HG02938 (cell line): ENCODE measurements around the gene TLX2.

Experiments used
- ATAC-seq: cut with Tn5 transposase; IDR thresholded peaks from one replicate; pipeline ENCODE4 v1.9.1; 2021; ENCODE audit warnings: mild to moderate bottlenecking, moderate library complexity; ENCODE audit not compliant: unreplicated experiment

Gene TLX2

DNA sequence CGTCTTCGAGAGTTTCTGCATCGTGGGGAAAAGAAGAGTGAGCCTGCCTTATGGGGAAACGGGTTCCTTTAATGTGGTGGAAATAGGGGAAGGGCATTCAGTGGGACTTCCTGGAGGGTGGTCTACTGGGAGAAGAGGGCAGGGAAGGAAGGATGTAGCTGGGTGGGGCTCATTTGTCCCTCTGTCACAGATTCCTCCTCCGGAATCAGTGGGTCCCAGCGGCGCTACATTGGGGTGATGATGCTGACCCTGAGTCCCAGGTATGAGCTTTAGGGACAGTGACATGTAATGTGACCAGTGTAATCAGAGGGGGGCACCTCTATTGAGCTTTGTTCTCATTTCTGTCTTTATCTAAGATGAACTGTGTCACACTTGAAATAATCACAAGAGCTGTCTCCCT is 17.4 kb downstream of the TLX2 start:
- no peak for ATAC-seq

DNA sequence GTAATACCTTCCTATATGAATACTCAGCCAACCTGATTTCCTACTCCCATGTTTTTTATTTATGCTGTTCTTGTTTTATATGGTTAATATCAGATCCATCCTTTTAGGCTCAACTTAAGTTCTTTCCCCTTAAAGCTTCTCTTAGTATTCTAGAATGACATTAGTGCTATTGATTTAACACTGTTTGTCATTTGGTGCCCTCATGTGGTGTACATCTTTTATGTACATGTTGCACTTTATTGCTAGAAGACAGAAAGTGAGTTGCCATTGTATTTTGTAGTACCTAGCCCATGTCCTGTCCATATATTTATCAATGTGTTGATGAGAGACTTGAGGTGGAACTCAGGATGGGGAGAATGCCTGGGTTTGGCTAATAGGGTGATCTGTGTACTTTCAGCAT is 18.0 kb downstream of the TLX2 start:
- ATAC-seq: no peak

DNA sequence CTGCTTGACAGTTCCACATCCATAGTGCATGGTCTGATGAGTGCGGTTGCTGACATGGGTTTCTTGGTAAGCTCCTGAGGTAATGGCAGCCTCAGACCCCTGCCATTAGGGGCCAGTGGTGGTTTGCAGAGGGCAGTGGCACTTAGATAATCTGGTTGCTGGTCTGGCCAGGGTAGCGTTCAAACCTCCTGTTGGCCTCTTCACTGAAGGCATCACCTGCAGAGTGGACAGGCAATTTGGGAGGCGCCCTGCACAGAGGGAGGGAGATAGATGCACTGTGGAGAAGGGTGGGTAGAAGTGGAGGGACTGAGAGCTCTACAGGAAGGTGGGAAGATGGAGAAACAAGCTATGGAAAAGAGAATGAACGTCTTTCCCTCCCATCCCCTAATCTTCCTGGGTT is 19.2 kb downstream of the TLX2 start:
- ATAC-seq: no peak

DNA sequence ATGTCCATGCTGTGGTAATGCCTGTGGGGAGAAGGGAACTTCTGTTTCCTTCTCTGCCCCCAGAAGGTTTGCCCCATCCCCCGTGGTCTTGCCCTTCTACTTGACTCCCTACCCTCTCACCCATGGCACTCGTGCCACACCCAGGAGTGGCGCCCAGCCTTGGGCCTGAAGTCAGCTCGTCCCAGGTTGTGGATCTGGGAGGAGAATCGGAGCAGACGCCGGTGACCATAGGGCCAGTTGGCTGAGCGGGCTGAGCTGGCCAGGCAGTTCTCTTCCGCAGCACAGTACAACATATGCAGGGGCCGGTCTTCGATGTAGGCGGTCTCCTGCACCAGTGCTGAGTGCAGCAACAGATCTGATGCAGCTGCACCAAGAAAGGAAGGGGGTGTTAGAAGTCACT is 20.2 kb downstream of the TLX2 start:
- no peak for ATAC-seq

DNA sequence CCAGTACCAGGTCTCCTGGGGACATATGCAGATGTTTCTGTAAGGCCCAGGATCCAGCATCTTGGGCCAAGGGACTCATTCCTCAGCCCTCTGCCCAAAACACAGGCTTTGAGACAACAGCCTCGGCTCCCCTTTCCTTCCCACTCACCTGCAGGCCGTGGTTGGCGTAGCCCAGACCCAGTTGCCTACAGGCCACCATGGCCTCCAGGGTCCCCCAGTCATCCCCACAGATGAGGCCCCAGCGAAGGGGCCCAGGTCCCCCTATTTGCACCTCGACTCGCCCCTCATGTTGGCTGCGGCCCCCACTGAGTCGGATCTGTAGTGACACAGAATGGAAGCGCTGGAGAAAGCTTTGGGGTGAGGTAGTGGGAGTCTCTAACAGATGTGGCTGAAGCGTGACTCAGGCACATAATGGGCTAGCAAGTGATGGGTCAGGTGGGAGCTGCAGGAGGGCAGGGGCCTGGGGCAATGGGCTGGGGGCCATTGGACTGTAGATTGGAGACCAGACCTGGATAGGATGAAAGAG is 21.3 kb downstream of the TLX2 start:
- ATAC-seq: no peak

DNA sequence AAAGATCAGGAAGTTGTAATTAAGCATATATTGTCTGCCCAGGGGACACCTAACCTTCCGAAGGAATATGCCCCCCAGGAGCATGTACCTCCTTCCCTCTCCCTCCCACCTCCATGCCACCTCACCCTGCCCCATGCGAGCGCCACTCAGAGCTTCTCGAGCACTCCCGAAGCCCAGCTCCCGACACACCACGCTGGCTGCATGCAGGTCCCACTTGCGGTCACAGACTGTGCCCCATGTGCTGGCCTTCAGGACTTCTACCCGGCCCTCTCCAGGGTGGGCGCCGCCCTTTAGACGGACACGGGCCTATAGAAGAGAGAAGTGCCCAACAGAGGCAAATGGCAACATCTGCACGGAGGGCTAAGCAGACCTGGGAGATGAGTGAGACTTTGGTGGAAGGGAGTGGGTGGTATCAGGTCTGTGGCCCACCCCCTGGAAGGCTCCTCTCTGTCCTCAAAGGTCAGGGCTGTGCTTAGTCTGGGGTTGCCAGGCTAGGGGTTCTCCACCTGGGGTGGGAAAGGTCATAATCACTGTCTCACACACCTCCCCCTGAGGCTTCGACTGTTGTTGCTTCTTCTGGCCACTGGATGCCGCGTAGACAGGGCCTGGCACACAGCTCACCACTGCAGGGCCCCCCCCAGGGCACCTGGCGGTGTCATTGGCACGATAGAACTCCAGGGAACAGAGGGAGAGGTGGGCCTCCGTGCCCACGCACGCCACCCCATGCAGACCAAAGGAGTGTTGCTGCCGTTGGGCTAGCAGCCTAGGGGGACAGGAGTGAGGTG is 22.1 kb downstream of the TLX2 start:
- no peak for ATAC-seq

DNA sequence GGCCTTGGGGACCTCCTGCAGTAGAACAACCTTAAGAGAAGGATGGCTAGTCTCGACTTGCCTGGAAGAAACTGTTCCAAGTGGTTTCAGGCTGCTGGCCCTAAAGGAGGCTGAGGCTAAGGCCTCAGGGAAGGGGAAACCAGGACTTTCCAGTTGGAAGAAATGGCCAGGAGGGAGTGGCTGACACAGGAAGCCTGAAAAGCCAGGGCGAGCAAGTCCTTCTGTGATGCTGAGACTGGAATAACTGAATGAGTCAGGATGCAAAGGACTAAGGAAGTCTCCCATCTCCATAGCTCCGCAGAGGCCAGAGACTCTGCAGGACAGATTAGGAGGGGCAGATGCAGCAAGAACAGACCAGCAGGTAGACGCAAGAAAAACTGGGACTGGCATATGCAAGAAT is 22.9 kb downstream of the TLX2 start:
- ATAC-seq: no peak

DNA sequence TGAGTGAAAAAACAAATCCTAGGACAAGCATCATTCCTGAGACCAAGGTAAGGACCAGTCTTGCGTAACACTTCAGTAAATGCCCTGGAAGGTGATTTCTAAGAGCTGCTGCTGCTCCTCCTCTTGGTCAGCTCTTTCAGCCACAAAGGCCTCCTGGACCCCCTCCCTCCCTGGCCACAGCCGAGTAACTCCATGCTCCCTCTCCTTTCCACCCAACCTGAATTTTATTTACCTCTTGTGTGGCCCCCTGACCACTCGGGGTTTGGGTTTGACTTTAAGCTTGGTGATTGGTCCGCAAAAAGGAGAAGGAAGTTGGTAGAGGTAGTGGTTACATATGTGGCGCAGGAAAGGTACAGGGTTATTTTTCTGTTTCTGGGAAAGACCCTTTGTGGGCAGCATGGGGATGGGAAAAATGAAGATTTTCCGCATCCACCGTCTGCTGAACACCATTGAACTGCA is 24.7 kb downstream of the TLX2 start:
- no peak for ATAC-seq

DNA sequence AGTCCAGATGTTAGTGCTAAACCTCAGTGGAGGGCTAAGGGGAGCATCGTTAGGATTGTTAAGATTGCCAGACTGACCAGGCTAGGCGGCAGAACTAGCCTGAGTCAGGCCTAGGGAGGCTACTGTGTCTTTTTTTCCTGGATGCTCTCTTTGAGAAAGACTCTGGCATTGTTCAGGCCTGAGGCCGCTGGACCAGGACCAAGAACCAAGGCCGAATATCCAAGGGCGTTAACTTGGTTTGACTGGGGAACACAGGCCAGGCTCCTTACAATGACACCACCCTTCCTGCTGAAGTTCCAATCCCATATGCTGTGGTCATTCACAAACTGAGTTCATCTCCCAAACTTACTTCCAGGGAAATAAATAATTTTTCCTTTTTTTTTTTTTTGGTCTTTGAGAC is 26.0 kb downstream of the TLX2 start:
- ATAC-seq: no peak

DNA sequence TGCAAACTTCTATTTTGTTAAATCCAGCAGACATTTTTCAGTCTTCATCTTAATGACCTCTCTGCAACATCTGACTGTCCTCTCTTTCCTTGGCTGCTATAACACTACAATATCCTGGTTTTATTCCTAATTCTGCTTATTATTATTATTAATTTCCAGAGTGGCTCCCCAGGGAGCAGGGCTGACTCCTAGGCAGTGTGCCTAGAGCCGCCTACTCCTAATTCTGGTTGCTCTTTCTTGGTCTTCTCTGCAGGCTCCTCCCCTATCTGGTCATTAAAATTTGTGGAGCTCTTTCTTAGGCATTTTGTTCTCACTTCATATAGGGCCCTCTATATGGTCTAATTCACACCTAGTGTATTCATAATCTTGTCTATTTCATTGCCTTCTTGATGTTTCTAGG is 28.7 kb downstream of the TLX2 start:
- ATAC-seq: no peak

DNA sequence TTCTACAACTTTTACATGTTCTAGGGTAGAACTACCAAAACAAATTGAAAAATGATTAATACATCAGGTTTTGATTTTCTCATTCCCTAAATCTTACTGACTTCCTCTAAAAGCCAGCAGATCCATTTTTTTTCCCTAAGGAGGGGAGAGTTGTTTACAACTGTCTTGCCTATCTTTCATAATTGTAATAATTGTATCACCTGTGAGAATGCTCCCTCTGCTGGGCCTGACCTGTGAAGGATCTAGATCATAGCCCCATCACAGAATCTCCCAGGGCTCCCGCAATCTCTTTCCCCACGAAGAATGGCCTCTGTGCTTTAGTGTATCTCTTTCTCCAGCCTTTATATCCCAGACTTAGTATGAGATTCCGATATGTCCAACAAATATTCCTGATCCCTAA is 30.4 kb downstream of the TLX2 start:
- no peak for ATAC-seq

DNA sequence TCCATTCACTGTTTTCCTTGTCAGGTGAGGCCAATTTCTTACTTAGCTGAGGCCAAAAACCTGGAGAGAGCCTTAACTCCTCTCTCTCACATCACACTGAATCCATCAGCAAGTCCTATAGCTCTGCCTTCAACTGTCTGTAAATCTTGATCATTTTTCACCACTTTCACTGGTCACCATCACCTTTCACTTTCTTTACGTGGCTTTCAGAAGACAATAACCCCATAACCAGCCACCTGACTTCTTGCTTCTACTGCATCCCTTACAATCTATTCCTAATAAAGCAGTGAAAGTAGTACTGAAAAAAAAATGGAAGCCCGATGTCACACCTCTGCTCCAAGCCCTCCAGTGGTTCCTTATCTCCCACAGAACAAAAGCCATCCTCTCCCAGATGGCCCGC is 31.8 kb downstream of the TLX2 start:
- ATAC-seq: no peak

DNA sequence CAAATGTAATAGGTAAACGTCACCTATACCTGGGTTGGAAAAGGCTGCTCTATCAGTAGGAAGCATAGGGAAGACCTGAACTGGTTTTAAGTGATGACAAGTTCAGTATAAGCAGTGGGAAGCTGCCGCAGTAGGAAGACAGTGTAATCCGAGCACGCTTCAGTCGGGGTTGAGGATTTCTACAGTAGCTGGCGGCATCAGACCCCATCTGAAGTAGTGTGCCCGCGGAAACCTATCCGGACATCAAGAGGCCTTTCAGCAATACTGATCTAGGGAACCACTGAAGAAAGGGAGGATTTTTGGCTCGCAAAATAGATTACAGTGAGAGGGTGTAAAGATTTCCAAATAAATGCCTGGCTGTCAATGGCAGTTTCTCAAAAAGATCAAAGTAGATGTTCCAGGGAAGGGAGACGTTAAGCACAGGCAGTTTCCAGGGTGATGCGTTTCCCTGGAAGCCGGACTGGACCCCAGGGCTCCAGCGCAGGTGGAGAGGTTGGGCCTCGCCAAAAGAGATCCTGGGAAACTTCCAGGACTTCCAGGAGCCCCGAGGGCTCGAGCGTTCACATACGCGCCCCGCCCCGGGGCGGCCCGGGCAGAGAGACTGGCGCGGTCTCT is 34.1 kb downstream of the TLX2 start:
- no peak for ATAC-seq

DNA sequence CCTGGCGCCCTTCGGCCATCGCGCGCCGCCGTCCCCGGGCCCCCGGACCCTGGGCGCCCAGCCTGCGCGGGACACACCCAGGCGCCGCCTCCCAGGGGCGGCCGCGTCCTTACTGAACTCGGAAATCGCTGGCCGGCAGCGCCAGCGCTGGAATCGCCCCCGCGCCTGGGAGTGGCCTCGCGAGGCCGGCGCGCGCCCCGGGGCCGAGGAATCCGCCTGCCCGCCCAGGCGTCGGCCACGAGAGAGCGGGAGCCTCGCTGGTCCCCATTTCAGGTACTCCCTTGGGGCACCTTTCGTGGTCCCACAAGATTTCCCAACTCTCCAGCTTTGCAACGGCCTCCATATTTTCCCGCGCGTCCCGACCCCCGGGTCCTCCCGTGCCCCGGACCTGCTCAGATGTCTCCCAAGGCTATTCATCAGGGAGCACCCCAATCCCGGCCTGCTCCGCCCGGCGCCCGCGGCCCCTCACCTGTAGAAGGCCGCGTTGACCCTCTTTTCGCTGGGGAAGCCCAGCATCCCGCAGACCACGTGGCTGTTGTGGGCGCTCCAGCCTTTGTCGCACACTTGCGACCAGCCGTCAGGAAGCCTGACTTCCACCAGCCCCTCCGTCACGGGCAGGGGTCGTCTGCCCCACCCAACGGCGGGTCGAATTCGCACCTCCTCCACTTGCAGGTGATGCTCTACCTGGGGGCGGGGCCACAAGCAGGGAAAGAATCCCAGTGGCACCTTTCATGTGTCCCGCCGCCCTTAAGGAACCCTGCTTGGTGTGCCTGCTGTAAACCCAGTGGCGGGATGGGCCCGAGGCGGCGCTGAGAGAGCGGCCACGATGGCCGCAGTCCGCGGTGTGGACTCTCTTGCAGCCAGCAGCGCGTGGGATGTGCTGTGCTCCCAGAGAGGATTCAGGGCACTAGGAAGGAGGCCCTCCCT is 34.9 kb downstream of the TLX2 start:
- no peak for ATAC-seq

DNA sequence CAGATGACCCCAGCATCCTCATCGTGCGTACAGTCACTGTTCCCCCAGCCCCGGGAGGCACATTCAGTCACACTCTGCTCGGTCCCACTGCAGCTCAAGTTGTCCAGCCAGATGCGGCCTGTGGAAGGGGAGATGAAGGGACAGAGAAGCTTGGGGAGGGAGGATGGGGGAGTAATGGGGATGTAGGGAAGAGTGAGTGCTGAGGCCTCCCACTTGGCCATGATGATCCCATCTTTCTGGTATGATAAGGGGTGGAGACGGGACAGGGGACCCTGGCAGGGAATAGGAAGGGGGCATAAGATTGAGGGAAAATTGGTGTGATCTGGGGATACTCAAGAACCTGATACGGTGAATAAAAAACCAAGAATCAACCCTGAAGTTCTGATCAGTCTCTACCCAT is 36.0 kb downstream of the TLX2 start:
- no peak for ATAC-seq

DNA sequence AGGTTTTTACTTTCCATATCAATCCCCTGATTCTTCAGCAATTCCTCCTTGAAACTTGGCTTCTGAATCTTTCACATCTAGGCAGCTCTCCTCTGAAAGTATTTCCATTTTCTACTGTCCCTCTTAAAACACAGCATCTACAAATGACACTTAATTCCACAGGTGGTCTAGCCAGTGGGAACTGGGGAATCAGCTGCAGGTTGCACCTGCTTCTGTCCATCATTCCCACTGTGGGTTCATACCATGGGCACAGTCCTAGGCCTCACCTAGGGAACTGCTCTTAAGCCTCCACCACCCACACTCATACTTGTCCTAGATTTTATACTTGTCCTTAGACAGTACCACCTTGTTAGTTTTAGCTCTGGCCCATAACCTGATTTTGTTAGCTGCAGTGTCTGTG is 37.3 kb downstream of the TLX2 start:
- no peak for ATAC-seq

DNA sequence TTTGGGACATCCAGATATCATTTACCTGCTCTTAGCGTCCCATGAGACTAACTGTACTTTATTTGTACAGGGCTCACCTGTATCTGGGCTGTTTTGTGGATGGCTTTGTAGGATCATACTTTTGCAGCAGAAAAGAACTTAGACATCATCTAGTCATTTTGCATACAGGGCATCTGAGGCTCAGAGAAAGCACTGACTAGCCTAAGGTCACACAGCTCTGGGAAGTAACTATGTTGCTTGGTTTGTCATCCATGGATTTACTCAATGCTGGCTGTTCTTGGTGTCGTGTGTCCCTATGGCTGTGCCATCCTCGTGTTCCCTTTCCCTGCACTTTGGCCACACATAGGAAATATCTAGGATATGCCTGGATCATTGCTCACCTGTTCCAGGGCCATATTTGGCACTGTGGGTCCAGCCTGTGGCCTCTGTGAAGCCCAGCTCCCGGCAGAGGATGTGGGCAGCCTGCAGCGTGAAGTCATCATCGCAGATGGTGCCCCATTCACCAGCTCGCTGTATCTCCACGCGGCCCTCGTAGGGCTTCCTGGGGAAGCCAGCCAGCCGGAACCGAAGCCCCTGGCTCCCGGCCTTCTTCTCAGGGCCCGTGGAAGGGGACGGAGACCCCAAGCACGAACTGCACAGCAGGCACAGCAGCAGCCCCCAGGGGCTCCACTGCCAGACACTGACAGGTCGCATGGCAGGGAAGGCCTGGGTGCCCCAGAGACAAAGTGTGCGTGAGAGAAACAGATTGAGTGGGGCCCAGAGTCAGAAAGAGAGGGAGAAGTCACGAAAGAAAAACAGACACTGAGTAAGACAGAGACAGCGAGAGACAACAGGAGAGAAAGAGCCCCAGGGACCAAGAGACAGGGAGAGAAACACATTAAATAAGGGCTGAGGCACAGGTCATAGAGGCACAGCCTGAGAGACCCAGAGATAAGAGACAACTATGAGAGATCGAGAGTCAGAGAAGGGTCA is 38.0 kb downstream of the TLX2 start:
- no peak for ATAC-seq

DNA sequence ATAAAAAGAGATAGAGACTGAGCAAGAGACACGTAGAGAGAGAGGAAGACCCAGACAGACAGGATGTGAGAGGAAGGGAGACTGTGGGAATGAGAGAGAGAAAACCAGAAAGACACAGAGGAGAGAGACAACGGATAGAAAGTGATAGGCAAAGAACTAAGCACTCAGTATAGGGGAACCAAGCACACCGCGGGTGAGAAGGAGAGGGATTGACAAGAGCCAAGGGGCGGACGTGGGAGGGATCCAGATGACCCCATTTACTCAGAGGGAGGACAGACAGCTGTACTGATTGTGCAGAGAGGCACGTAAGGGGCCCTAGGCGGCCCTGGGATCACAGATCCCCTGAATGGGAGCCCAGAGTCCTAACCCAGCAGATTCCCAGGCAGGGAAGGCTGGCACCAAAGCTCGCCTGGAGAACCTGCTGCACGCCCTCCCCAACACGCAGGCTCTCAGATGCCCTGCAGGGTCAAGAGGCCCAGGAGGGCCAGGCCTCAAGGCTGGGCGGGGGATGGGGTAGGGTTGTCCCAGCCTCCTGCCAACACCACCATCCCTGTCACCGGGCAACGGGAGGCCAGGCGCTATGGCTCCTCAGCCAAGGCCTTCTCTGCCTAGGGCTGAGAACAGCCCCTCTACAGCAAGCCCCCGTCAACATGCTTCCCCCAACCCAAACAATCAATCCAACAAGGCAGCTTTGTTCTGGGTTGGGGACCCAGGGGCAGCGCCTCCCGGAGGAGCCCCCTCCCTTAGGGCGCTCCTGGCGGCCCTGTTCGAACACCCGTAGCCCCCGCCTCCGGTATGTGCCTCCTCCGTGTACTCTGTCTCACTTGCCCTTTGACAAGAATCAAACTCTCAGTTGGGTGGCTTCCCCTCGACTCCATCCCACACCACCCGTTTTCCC is 38.9 kb downstream of the TLX2 start:
- ATAC-seq: no peak
